ENCODE data around the gene RELB.
A peak's percentile ranks its signal among the peaks of the same experiment; 100 is the strongest.

RELB gene

GRCh38 chr19:45021971-45022370 is 20.7 kb downstream of the RELB start:
- DNase-seq, result no peak

- no peak for DNase-seq
Measured at GRCh38 chr19:45023048-45023447, 21.8 kb downstream of the RELB start.

- DNase-seq, result no peak
Measured at GRCh38 chr19:45025264-45025663, 24.0 kb downstream of the RELB start.

GRCh38 chr19:45027371-45027770 is 26.1 kb downstream of the RELB start:
- DNase-seq, result no peak

- no peak for DNase-seq
Measured at GRCh38 chr19:45030825-45031224, 29.6 kb downstream of the RELB start.

- no peak for DNase-seq
Measured at GRCh38 chr19:45032421-45032820, 31.2 kb downstream of the RELB start.

- no peak for DNase-seq
Measured at GRCh38 chr19:45035755-45036154, 34.5 kb downstream of the RELB start.

- no peak for DNase-seq
Measured at GRCh38 chr19:45037393-45038169, 36.3 kb downstream of the RELB start.

- DNase-seq, result peak; percentile 89
Measured at GRCh38 chr19:45038931-45039893, 37.9 kb downstream of the RELB start, which contains the start of gene CLASRP. TSS of gene CLASRP (plus strand) at chr19:45039045. CDS start at chr19:45040213, 1,168 bp downstream.

GRCh38 chr19:45040059-45040771 is 39.0 kb downstream of the RELB start:
- no peak for DNase-seq

GRCh38 chr19:45041125-45041524 is 39.9 kb downstream of the RELB start:
- no peak for DNase-seq

GRCh38 chr19:45045671-45046353 is 44.5 kb downstream of the RELB start:
- DNase-seq, result no peak

GRCh38 chr19:45046355-45046754 is 45.1 kb downstream of the RELB start:
- DNase-seq, result no peak

- DNase-seq, result no peak
Measured at GRCh38 chr19:45047188-45047797, 46.0 kb downstream of the RELB start.

- DNase-seq, result no peak
Measured at GRCh38 chr19:45049073-45049736, 47.9 kb downstream of the RELB start.

GRCh38 chr19:45050036-45050435 is 48.8 kb downstream of the RELB start:
- DNase-seq, result no peak

- no peak for DNase-seq
Measured at GRCh38 chr19:45051929-45052579, 50.8 kb downstream of the RELB start.

- no peak for DNase-seq
Measured at GRCh38 chr19:45056831-45057230, 55.6 kb downstream of the RELB start.

GRCh38 chr19:45057444-45057843 is 56.2 kb downstream of the RELB start:
- no peak for DNase-seq

- no peak for DNase-seq
Measured at GRCh38 chr19:45058622-45059159, 57.4 kb downstream of the RELB start.

All from right kidney (tissue), 1 donor.